D721Med (cell line): ENCODE measurements around the gene BICC1.

ENCODE experiments used
- DNase-seq: peaks from one replicate; pipeline ENCODE4 v3.0.0; 2011; ENCODE audit warnings: low spot score; ENCODE audit not compliant: insufficient read length
- FAIRE-seq: peaks from 2 replicates; lab custom pipeline; 2011; peaks lifted over from hg19 to GRCh38; lab: Jason Lieb, UNC
- TF ChIP-seq, protein P1 (sequence below): IDR thresholded peaks from 2 replicates; pipeline ENCODE4 v1.5.1; 2012; ENCODE audit warnings: mild to moderate bottlenecking, control low read depth; ENCODE audit not compliant: insufficient read depth; ENCODE audit errors: missing control alignments

Gene BICC1

DNA sequence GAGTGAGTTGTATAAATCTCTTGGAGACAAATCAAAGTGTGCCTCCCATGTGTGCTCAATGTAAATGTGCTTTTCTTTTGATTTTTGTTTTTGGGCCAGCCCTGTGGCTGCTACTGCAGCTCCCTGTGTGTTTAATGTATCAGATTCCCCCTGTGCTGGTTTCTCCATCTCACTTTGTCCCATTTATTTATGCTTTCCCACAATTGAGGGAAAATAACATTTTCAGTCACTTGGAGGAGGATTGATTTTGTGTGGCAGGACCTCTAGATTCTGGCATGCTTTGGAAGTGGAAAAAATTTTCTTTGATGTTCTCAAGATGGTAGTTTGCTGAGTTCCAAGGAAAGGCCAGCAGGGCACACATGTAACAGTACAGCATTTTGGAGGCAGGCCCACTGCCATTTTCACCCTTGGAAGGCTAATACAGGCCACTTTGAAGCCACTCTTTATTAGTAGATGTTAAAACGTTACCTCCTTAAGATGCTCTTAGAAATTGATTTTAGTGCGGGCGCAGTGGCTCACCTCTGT, 323.6 kb downstream of the BICC1 start:
- no peak for DNase-seq
- FAIRE-seq, result no peak
- TF ChIP-seq, protein P1, sequence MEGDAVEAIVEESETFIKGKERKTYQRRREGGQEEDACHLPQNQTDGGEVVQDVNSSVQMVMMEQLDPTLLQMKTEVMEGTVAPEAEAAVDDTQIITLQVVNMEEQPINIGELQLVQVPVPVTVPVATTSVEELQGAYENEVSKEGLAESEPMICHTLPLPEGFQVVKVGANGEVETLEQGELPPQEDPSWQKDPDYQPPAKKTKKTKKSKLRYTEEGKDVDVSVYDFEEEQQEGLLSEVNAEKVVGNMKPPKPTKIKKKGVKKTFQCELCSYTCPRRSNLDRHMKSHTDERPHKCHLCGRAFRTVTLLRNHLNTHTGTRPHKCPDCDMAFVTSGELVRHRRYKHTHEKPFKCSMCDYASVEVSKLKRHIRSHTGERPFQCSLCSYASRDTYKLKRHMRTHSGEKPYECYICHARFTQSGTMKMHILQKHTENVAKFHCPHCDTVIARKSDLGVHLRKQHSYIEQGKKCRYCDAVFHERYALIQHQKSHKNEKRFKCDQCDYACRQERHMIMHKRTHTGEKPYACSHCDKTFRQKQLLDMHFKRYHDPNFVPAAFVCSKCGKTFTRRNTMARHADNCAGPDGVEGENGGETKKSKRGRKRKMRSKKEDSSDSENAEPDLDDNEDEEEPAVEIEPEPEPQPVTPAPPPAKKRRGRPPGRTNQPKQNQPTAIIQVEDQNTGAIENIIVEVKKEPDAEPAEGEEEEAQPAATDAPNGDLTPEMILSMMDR, result no peak

DNA sequence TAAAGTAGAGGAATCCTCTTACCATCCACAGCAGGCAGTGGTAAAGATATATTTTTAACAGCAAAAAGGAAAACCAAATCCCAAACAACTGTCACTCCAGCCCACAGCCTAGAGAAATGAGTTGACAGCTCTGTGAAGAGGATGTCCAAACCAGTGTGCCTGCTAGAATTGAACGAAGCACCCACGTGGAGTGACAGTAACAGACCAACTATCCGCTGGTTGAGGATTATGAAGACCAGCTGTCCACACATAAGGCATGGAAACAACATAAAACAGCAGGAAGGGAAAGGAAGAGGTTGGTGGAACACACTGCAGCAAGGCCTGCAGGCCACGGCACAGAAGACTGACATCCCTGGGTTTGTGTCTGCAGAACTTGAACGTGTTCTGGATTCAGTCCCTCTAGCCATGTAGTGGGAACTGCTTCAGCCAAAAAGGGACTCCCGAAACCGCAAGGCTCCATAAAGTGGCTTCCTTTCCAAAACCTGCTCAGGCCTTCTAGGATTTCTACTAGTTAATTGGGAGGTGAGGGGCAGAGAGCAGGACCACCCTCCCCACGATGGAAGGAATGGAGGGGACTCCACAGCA, 324.4 kb downstream of the BICC1 start:
- no peak for FAIRE-seq

DNA sequence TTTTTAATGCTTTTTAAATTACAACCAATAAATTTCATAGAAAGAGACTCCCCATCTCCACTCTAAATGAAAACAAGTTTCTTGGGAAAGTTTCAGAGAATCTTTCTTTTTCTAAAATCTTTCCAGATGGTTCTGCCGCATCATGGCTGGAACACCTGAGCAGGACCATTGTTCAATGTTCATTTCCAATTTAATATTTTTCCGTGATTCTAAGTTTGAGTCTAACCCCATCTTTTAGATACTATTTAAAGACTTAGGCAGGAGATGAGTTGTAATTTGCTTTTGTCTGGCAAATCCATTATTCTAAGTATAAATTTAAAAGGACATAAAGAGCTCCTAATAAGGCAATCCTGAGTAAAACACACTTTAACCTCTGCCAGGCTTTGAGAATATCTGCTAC, 325.2 kb downstream of the BICC1 start:
- TF ChIP-seq, protein P1, result no peak
- no peak for FAIRE-seq
- DNase-seq, result no peak

More for the DNA sequence above, 324.4 kb downstream of the BICC1 start:
- no peak for DNase-seq
- TF ChIP-seq, protein P1, result no peak

DNA sequence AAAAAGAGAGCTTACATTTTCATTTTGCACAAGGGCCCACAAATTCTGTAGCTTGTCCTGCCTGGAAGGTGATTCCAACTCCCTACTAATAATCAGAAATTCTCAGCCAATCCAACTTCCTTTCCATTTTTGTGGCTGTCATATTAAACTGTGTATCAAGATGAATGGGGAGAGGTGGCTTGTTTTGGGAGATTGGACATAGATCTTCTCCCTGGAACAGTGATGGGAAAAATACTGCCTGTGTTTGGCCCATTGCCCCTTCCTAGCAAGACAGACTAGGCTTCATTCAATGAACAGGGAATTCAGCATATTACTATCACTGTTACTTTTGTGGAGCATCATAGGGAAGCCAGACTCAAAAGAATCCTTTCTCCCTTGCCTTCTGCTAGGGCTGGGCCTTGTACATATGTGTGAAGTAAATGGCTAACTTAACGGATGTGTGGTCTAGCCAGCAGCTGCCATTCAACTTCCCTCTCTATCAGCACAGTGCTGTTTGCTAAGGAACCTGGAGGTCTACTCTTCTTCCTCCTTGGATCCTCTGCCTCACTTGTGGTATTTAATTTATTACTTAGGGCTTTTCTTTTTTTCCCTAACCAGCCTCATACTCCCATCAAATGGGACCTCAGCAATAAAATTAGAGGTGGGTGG, 326.0 kb downstream of the BICC1 start:
- DNase-seq (no peak), FAIRE-seq (no peak)
- TF ChIP-seq, protein P1, result no peak

DNA sequence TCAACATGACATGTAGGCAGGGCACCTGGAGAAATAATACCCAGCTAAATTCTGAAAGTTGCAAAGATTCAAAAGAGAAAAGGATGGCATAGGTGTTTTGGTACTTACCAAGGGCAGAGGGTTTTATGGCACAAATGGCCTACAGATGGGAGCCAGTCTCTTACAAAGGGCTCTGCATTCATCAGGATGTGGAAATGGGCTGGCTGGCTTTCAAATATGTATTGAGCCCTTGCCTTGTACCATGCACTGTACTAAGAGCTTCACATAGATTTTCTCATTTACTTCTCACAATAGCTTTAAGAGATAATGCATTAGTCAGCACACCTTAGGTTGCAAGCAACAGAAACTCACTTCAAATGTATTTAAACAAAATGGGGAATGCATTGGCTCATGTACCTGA, 327.1 kb downstream of the BICC1 start:
- no peak for FAIRE-seq
- TF ChIP-seq, protein P1, result no peak
- no peak for DNase-seq

DNA sequence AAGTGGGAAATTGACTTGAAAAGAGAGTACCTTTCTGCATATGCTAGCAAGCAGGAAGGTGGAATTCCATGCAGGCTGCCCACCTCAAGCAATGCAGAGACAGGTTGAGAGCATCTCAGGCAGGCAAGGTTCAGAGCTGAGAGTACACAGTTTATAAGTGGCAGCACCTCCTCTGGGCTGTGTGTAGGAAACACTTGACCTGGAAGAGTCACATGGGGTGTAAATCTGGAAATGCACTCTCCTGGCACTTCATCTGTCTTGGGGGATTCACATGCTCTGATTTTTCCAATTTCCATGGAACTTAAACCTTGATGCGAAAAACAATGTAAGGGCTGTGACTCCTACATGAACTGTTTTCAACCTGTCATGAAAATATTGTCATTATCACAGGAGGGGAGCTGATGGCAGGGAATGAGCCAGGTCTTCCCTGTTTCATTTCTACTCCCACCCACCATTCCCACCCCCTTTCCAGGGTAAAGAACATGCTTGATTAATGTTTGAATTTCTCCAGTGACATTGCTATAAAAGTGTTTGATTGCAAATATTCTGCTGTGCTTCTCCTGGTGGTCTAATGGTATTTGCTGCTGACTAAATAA, 328.3 kb downstream of the BICC1 start:
- TF ChIP-seq, protein P1, result no peak
- DNase-seq, result no peak
- FAIRE-seq, result no peak
